CD4-positive, alpha-beta T cell treated with Interferon alpha-2 for 1 hour (primary cell): Measurements from ENCODE around the gene CASP8AP2.
A peak's percentile ranks its signal among the peaks of the same experiment; 100 is the strongest.
"Not testable (repeated sequence)": the region's sequence is repeated elsewhere in the genome, so short reads cannot be mapped to it uniquely, and the experiment has no call there.

ENCODE experiments used
- DNase-seq, 2 donors: peaks; one replicate each; pipeline ENCODE4 v3.0.0-alpha.2; 2020 to 2022

The CASP8AP2 gene

GRCh38 chr6:89826029-89826528, 3.6 kb upstream of the CASP8AP2 start:
- DNase-seq: no peak

- DNase-seq: not testable (repeated sequence)
Measured at GRCh38 chr6:89828475-89828987, 1.1 kb upstream of the CASP8AP2 start.

GRCh38 chr6:89828988-89829471, 650 bp upstream of the CASP8AP2 start:
- no peak for DNase-seq

DNA sequence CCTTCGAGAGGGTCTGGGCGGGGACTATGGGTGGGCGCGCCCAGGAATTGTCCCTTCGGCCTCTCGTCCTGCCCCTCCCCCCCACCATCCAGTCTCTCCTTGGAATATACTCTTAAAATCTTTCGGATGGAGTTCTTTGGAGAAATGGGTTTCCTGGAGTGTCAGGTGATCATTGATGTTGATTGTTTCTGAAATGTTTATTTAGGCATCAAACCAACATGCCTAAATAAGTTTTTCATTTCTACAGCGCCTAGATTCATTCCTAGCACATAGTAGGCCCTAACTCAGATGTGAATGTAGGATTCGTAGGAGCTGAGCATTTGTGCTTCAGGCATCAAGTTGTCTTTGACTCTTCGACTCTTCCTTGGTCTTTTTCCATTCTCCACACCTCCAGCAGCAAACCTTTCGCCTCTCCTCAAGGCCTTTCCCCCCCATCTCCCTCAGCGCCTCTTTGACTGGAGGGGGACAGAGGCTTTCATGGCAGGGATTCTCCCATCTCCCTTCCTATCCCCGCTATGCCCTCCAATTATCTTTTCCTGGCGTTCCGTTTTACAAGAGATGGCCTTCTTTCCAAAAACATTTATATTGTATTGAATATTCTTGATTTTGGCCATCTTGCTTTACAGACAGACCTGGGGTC, 610 bp downstream of the CASP8AP2 start:
- no peak for DNase-seq

DNA sequence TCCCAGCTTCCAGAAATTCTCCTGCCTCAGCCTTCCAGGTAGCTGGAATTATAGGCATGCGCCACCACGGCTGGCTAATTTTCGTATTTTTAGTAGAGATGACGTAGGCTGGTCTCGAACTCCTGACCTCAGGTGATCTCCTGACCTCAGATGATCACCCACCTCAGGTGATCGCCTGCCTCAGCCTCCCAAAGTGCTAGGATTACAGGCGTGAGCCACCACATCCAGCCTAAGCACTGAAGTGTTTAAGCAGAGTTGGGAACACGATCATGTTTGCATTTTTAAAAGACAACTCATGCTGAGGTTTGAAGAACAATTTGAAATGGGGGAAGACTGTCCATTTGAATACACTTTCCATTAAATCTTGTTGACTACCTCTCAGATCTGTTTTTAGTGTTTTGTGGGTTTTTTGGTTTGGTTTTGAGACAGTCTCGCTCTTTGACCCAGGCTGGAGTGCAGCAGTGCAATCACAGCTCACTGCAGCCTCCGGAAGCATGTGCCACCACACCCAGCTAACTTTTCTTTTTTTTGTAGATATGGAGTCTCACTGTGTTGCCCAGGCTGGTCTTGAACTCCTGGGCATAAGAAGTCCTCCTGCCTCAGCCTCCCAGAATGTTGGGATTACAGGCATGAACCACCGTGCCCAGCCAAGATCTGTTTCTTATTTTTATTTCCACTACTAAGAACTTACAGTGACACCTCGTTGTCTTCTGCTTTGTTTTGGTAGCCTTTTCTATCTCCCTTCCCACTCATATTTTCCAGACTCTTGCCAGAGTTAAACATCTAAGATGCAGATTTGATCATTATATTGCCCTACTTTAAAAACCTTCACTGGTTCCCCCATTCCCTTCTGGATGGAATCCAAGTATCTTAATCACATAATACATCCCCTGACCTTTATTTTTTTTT, 5.5 kb downstream of the CASP8AP2 start:
- peak; percentile 31 to 58 for DNase-seq

DNA sequence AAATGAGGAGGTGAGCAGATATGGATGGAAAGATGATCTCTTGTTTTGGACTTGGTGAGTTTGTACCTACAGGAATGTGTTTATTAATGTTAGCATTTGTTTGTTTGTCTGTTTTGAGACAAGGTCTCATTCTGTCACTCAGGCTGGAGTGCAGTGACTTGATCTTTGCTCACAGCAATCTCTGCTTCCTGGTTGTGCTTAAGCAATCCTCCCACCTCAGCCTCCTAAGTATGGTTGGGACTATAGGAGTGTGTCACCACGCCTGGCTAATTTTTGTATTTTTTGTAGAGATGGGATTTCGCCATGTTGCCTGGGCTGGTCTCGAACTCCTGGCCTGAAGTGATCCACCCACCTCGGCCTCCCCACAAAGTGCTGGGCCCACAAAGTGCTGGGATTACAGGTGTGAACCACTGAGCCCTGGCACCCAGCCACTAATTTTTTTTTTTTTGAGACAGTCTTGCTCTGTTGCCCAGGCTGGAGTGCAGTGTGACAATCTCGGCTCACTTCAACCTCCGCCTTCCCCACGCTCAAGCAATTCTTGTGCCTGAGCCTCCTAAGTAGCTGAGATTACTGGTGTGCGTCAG, 7.1 kb downstream of the CASP8AP2 start:
- DNase-seq: no peak

- DNase-seq: no peak
Measured at GRCh38 chr6:89840538-89840937, 10.9 kb downstream of the CASP8AP2 start.

DNA sequence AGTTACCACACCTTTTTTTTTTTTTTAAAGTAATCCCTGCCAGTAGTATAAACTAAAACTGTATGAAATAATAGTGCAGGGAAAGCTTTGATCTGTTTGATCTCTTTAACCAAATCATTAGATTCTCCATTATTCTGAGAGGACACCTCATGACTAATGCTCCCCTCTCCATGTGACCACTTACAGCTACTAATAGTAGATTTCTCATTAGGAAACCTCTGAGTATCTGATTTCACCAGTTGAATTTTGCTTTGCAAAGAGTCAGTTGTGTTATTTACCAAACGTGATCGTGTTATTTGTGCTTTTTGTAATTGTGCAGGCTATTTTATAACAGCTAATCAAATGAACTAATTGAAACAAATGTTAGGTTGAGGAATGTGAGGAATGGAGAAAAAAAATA, 12.5 kb downstream of the CASP8AP2 start:
- DNase-seq: no peak

- no peak for DNase-seq
Measured at GRCh38 chr6:89843070-89843469, 13.4 kb downstream of the CASP8AP2 start.

DNA sequence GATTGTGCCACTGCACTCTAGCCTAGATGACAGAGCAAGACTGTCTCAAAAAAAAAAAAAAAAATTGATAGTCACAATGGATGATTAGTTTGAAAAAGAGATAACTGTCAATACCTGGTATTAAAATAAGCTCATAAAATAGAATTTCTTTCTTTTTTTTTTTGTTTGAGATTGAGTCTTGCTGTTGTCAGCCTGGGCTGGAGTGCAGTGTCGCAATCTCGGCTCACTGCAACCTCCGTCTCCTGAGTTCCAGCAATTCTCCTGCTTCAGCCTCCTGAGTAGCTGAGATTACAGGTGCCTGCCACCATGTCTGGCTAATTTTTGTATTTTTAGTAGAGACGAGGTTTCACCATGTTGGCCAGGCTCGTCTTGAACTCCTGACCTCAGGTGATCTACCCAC, 17.8 kb downstream of the CASP8AP2 start:
- DNase-seq: not testable (repeated sequence)

GRCh38 chr6:89853068-89853467, 23.4 kb downstream of the CASP8AP2 start:
- DNase-seq: no peak

DNA sequence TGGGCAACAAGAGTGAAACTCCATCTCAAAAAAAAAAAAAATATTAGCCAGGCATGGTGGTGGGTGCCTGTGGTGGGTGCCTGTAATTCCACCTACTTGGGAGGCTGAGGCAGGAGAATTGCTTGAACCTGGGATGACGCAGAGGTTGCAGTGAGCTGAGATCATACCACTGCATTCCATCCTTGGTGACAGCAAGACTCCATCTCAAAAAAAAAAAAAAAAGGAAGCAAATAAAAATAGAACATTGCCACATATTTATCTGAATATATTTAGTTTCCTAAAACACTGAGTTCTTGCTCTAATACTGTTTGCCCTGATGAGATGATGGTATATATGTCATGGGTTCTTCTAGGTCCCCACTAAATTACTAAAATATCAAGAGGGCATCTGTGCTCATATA, 28.4 kb downstream of the CASP8AP2 start:
- DNase-seq: no peak

DNA sequence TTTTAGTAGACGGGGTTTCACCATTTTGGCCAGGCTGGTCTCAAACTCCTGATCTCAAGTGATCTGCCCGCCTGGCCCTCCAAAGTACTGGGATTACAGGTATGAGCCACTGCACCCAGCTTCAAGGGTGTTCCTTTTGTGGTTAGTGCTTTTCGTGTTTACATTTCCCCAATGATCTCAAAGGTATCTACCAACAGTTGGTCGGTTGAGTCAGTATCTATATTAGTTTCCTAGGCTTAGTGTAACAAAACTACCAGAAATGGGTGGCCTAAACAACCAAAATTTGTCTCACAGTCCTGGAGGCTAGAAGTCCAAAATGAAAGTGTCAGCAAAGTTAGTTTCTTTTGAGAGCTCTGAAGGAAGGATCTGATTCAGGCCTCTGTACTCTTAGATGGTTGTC, 30.1 kb downstream of the CASP8AP2 start:
- no peak for DNase-seq

DNA sequence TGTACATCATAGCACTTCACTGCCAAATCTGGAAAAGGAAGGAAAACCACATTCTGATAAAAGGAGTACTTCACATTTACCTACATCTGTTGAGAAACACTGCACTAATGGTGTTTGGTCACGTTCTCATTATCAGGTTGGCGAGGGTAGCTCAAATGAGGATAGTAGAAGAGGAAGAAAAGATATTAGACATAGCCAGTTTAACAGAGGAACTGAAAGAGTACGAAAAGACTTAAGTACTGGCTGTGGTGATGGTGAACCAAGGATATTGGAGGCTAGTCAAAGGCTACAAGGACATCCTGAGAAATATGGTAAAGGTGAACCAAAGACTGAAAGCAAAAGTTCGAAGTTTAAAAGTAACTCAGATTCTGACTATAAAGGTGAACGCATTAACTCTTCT, 32.6 kb downstream of the CASP8AP2 start:
- no peak for DNase-seq

DNA sequence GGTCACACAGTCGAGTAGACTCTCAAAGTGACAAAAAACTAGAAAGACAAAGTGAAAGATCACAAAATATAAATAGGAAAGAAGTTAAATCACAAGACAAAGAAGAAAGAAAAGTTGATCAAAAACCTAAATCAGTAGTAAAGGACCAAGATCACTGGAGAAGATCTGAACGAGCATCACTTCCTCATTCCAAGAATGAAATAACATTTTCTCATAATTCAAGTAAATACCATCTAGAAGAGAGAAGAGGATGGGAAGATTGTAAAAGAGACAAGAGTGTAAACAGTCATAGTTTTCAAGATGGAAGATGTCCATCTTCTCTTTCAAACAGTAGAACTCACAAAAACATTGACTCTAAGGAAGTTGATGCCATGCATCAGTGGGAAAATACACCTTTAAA, 33.0 kb downstream of the CASP8AP2 start:
- no peak for DNase-seq

DNA sequence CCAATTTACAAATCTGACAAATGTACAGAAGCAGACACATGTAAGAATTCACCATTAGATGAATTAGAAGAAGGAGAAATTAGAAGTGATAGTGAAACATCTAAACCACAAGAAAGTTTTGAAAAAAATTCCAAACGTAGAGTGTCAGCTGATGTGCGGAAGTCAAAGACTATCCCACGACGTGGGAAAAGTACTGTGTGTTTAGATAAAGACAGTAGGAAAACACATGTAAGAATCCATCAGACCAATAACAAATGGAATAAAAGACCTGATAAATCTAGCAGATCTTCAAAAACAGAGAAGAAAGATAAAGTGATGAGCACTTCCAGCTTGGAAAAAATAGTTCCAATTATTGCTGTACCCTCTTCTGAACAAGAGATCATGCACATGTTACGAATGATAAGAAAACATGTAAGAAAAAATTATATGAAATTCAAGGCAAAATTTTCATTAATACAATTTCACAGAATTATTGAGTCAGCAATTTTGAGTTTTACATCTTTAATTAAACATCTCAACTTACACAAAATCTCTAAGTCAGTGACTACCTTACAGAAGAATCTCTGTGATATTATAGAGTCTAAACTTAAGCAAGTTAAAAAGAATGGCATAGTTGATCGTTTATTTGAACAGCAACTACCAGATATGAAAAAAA, 36.5 kb downstream of the CASP8AP2 start:
- DNase-seq: no peak

GRCh38 chr6:89873721-89874120, 44.0 kb downstream of the CASP8AP2 start:
- DNase-seq: no peak

DNA sequence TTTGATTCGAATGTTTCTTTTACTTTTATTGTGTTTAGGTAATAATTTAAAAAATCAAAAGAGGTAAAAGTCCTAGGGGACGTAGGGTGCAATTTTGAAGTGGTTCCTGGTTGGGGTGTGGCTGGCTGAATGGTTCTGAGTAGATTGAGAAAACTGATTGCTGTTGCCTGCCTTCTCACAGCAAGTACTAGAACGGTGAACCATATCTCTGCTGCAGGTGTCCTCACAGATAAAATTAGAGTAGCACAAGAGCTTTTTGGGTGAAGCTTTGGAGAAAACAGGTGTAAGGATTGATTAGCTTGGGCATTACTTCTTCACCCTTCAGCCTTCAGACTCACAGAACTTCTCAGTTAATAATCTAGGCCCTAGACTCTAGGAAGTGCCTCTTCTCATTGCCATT, 44.8 kb downstream of the CASP8AP2 start:
- no peak for DNase-seq

- DNase-seq: no peak
Measured at GRCh38 chr6:89886378-89887120, 56.9 kb downstream of the CASP8AP2 start.

DNA sequence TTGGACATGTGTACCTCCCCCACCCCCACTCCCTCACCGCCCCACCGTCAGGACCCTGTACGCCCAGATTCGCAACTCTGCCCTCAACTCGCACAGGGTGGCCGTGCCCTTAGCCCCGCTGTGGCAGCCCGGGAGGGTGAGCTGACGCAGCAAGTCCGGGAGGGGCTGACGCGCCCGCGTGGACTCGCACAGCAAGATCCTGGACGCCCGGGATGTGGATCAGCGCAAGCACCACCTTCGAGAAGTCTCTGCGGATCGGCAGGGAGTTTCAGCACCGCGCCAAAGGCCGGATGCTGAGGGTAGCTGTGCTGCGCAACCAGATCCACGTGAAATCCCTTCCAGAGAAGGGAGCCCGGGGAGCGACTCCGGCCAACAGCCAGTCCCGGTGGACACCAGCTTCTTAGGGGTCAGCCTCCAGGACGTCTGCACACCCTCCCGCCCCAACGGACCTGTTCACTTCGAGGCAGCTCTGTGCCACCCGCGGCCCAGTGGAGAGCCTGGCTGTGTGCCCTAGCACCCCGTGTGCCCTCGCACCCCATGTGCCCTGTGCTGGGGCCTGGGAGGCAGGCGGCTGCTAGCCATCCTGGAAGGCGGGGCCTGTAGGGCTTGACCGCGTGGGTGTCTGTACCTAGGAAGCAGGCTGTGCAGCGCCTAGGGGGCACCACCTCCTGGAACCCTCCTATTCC, 57.9 kb downstream of the CASP8AP2 start:
- no peak for DNase-seq

DNA sequence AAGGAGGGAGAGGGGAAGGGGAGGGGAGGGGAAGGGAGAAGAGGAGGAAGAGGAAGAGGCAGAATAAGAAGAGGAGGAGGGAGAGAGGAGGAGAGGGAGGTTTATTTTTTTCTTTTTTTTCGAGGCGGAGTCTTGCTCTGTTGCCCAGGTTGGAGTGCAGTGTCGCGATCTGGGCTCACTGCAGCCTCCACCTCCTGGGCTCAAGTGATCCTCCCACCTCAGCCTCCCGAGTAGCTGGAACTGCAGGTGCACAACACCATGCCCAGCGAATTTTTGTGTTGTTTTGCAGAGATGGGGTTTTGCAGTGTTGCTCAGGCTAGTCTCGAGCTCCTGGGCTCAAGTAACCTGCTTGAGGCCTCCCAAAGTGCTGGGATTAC, 58.4 kb downstream of the CASP8AP2 start:
- DNase-seq: no peak

GRCh38 chr6:89888871-89889270, 59.2 kb downstream of the CASP8AP2 start:
- no peak for DNase-seq
